Fibroblast of peridontal ligament (primary cell): ENCODE measurements around the gene BLVRB.
"Not testable (repeated sequence)": the region's sequence is repeated elsewhere in the genome, so short reads cannot be mapped to it uniquely, and the experiment has no call there.

ENCODE experiments used
- DNase-seq: peaks from one replicate; pipeline ENCODE4 v3.0.0-alpha.2; 2010; ENCODE audit errors: extremely low read depth

The BLVRB gene

GRCh38 chr19:40465557-40466218 lies at the start of gene BLVRB:
BLVRB (minus strand) TSS chr19:40465745; CDS start chr19:40465688, 57 bp downstream.
- DNase-seq: peak; percentile 99

- DNase-seq: no peak
Measured at GRCh38 chr19:40513741-40514315, 48.3 kb upstream of the BLVRB start.

- DNase-seq: no peak
Measured at GRCh38 chr19:40513345-40513678, 47.8 kb upstream of the BLVRB start.

- DNase-seq: no peak
Measured at GRCh38 chr19:40512473-40513344, 47.2 kb upstream of the BLVRB start.

- no peak for DNase-seq
Measured at GRCh38 chr19:40512110-40512472, 46.5 kb upstream of the BLVRB start.

- DNase-seq: no peak
Measured at GRCh38 chr19:40511487-40511886, 45.9 kb upstream of the BLVRB start.

GRCh38 chr19:40510526-40511115 lies 45.1 kb upstream of the BLVRB start:
- DNase-seq: no peak

GRCh38 chr19:40508739-40509260 lies 43.3 kb upstream of the BLVRB start:
- DNase-seq: no peak

- DNase-seq: no peak
Measured at GRCh38 chr19:40507892-40508291, 42.3 kb upstream of the BLVRB start.

GRCh38 chr19:40506099-40506498 lies 40.6 kb upstream of the BLVRB start:
- DNase-seq: no peak

GRCh38 chr19:40503320-40503695 lies 37.8 kb upstream of the BLVRB start:
- no peak for DNase-seq

- no peak for DNase-seq
Measured at GRCh38 chr19:40502647-40503319, 37.2 kb upstream of the BLVRB start.

GRCh38 chr19:40502081-40502480 lies 36.5 kb upstream of the BLVRB start:
- no peak for DNase-seq

- DNase-seq: no peak
Measured at GRCh38 chr19:40501599-40501998, 36.1 kb upstream of the BLVRB start.

GRCh38 chr19:40500678-40501530 lies 35.4 kb upstream of the BLVRB start:
- DNase-seq: not testable (repeated sequence)

GRCh38 chr19:40499320-40499719 lies 33.8 kb upstream of the BLVRB start:
- DNase-seq: no peak

GRCh38 chr19:40497214-40497613 lies 31.7 kb upstream of the BLVRB start:
- no peak for DNase-seq

GRCh38 chr19:40494191-40494838 lies 28.8 kb upstream of the BLVRB start:
- no peak for DNase-seq

GRCh38 chr19:40493778-40494177 lies 28.2 kb upstream of the BLVRB start:
- no peak for DNase-seq

GRCh38 chr19:40492274-40492673 lies 26.7 kb upstream of the BLVRB start:
- DNase-seq: no peak
